GM21381 (cell line): ENCODE results near the gene CX3CL1.
A peak's percentile ranks its signal among the peaks of the same experiment; 100 is the strongest.
"Not testable (repeated sequence)": the region's sequence is repeated elsewhere in the genome, so short reads cannot be mapped to it uniquely, and the experiment has no call there.

ENCODE experiments used
- ATAC-seq: cut with Tn5 transposase; IDR thresholded peaks from one replicate; pipeline ENCODE4 v1.9.1; 2021; ENCODE audit warnings: mild to moderate bottlenecking, moderate library complexity; ENCODE audit not compliant: unreplicated experiment

The CX3CL1 gene

DNA sequence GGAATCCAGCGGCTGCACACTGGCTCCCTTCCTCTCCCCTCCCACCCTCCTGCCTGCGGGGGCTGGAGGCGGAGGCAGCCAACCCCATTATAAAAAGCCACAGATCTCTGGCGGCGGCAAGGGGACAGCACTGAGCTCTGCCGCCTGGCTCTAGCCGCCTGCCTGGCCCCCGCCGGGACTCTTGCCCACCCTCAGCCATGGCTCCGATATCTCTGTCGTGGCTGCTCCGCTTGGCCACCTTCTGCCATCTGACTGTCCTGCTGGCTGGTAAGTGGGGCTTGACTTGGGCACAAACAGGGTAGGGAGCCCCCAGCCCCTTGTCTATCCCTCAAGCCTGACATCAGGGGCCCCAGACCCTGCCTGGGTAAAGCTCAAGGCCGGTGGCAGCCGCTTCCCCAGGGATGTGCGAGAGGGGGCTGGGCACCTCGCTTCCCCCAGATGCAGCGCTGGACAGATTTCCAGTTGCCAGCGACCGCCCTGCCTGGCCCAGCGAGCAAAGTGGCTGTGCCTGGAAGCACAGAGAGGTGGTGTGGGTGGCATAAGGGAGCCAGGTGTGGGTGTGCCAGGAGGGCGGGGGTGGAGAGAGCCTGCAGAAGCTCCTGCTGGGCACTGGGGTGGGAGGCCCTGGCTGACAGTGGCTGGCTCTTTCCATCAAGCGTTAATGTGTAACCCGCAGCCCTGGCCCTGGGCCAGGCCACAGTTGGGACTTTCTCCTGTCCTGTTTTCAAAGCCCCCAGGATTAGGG lies at the start of gene CX3CL1:
CX3CL1 (plus strand) TSS at position 119 of the 745 bp plus-strand sequence; CDS start at position 198, 79 bp downstream.
- ATAC-seq = no peak

DNA sequence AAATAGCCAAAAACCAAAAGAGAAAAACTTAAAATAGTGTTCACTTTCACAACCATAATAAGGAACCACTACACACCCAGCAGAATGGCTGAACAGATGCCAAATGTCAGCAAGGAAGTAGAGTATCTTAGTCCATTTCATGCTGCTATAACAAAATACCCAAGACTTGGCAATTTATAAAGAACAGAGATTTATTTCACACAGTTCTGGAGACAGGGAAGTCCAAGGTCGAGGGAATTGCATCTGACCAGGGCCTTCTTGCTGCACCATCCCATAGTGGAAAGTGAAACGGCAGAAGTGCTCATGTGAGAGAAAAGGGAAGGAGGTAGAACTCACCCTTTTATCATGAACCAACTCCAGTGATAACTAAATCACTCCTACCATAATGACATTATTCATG lies 47.5 kb upstream of the CX3CL1 start:
- ATAC-seq = no peak

DNA sequence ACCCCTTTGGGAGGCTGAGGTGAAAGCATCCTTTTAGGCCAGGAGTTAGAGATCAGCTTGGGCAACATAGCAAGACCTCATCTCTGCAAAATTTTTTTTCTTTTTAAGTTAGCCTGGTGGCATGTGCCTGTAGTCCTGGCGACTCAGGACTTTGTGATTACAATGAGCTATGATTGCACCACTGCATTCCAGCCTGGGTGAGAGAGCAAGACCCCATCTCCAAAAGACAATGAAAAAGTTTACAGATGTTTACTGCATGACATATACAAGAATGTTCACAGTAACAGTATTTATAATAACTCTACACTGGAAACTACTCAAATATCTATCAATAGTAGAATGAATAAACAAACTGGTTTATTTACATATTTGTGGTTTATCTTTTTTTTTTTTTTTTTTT lies 46.8 kb upstream of the CX3CL1 start:
- no peak for ATAC-seq

DNA sequence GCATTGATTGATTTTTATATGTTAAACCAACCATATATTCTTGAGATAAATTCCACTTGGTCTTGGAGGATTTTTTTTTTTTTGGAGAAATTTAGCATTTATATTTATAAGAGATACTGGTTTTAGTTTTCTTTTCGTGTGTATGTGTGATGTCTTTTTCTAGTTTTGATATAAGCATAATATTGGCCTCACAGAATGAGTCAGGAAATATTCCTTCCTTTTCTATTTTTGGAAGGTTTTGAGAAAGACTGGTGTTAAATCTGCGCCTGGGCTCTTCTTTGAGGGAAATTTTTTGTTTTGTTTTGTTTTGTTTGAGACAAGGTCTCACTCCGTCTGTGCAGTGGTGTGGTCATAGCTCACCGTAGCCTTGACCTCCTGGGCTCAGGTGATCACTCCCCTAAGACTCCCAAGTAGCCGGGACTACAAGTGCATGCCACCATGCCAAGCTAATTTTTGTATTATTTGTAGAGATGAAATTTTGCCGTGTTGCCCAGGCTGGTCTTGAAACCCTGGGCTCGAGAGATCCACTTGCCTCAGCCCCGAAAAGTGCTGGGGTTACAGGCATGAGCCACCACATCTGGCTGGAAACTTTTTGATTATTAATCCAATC lies 42.5 kb upstream of the CX3CL1 start:
- no peak for ATAC-seq

DNA sequence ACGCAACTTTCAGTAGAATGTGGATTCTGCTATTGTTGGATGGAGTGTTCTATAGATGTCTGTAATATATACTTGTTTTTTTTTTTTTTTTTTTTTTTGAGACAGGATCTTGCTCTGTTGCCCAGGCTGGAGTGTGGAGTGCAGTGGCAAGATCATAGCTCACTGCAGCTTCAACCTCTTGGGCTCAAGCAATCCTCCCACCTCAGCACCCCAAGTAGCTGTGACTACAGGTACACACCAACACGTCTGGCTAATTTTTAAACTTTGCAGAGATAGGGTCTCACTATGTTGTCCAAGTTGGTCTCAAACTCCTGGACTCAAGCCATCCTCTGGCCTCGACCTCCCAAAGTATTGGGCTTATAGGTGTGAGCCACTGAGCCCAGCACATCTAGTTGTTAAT lies 40.9 kb upstream of the CX3CL1 start:
- ATAC-seq = no peak

DNA sequence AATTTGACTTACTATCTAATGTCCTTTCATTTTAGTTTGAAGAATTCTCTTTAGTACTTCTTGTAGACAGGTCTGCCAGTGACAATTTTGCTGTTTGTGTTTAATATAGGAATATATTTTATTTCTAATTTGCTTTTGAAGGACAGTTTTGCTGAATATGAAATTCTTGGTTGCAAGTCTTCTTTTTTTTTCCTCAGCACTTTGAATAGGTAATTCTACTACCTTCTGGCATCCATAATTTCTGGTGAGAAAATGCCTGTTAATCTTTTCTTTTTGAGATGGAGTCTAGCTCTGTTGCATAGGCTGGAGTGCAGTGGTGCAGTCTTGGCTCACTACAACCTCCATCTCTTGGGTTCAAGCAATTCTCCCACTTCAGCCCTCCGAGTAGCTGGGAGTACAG lies 38.9 kb upstream of the CX3CL1 start:
- ATAC-seq = no peak

DNA sequence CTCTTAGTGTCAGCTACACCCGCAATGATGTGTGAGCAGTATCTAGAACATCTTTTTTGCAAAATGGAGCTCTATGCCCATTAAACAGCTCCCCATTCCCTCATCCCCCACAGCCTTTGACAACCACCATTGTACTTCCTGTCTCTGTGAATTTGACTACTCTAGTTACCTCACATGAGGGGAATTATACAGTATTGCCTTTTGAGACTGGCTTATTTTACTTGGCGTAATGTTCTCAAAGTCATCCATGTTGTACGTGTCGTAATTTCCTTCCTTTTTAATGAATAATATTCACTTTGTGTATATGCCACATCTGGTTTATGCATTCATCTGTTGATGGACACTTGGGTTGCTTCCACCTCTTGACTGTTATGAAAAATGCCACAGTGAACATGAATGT lies 36.9 kb upstream of the CX3CL1 start:
- no peak for ATAC-seq

DNA sequence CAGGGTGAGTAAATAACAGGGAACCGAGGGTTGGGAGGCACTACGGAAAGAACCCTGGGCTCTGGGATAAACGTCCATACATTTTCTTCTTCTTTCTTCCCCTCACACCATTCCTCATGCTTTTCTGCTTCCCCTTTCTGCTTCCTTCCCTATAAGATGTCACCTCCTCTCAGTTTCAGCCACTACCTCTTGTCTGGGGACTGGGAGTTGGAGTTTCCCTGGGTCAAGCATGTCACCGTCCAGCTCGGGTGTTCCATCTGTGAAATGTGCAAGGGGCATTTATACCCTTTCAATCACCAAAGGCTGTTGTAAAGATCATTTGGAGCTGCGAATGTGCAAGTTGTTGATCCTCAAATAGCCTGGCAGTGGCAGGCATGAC lies 31.2 kb upstream of the CX3CL1 start:
- no peak for ATAC-seq

DNA sequence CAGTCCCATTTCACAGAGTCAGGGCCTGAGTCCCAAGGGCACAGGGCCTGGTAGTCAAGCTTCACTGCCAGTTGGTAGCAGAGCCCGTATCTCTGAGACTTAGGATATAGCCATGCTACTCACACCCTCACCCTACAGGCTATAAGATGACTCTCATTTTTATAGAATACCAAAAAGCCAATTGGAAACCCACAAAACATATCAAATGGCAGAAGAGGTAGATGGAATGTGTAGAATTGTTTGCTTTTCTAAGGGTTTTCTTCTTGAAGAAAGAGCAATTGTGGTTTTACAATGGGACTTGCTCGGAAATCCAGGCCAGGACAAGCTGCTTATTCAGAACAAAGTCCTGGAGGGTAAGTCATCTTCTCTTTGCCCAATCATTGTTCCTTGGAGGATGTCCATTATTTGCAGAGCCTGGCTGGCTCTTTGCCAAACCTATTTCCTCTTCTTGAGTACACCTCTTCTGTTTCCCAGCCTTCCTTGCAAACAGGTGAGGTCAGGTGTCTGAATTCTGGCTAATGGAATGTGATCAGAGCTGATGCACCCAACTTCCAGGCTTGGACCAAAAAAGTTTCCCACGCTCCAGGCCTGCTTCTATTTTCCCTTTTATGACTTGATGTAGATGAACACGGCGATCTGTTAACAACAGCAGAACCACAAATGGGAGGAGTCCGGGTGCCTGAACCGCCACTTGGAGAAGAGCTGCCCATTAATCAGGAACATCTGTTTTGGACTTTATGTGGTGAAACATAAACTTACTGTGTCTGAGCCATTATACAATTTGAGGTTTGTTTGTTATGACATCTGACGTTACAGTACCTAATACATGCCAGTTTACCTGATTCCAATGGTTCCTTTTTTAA lies 30.6 kb upstream of the CX3CL1 start:
- no peak for ATAC-seq

DNA sequence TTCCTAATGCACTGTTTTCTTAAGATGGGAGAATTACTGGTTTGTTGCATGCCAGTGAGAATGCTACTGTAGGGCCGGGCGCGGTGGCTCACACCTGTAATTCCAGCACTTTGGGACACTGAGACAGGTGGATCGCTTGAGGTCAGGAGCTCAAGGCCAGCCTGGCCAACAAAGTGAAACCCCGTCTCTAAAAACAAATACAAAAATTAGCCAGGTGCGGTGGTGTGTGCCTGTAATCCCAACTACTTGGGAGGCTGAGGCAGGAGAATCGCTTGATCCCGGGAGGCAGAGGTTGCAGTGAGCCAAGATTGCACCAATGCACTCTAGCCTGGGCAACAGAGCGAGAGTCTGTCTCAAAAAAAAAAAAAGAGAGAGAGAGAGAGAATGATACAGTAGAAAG lies 29.7 kb upstream of the CX3CL1 start:
- ATAC-seq = not testable (repeated sequence)

DNA sequence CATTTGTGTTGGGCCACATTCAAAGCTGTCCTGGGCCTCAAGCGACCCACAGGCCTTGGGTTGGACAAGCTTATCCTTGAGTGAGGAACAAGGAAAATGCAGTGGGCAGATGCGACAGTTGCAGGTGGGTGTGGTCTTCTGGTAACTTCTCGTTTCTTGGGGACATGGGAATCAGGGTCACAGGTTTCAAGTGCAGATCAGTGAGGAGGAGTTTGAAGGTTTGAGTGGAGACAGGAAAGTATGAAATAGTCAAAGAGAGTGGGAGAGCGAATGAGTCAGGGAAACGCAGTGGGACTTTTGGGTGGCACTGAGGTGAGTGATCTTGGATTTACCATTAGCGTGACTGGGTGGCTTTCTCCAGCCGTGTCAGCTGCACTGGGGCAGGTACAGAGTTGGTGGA lies 29.1 kb upstream of the CX3CL1 start:
- ATAC-seq = no peak

DNA sequence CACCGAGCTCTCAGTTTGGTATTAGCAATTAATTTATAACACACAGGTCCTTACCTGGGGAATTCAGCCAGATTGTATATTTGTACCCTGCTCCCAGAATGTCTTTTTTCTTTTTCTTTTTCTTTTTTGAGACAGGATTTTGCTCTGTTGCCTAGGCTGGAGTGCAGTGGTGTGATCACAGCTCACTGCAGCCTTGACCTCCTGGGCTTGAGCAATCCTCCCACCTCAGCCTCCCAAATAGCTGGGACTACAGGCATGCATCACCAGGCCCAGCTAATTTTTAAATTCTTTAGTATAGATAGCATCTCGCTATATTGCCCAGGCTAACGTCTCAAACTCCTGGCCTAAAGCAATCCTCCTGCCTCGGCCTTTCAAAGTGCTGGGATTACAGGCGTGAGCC lies 28.2 kb upstream of the CX3CL1 start:
- not testable (repeated sequence) for ATAC-seq

DNA sequence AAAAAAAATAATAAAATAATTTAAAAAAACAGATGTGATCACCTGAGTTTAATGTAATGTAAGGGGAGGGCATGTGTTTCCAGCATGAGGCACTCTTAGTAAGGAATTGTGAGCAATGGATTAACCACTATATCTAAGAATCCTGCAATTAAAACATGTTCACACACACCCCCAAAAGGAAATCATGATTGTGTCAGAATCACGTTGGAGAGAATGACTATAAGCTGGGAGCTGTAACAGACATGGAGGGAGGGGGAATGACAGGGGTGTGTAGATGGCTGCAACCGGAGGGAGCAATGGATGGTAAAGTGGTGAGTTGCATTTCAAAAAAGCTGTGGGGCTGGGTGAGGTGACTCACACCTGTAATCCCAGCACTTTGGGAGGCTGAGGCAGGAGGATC lies 27.3 kb upstream of the CX3CL1 start:
- ATAC-seq = no peak

DNA sequence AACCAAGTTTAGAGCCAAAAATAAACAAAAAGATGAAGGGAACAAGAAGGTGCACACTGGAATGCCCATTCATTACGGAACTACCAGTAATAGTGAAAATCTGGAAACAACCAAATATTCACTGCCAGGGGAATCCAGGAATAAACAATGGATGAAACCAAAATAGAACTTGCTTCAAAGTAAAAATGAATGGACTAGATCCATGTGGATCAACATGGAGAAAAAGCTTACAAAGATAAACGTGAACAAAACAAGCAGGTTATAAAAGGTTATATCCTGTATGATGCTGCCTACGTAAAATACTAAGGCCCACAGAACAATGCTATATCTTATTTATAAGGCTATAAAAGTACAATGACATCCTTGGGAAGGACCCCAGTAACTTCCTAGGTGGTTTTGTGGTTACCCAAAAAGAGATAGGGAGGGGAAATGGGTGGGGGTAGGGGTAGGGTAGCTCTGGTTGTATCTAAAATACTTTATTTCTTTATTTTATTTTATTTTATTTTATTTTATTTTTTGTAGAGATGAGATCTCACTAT lies 26.6 kb upstream of the CX3CL1 start:
- no peak for ATAC-seq

DNA sequence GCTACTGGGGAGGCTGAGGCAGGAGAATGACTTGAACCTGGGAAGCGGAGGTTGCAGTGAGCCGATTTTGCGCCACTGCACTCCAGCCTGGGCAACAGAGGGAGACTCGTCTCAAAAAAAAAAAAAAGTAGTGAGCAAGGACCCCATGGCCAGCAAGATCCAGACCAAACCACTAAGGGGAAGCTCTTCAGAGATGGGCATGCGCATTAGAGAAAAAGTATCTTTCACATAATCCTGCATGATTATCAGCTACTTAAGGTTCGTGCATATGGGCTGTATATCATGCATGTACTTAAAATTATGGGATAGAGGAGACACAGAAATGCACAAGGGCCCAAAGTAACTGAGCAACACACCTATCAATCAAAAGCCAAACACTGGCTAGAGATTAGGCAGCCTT lies 24.4 kb upstream of the CX3CL1 start:
- ATAC-seq = no peak

DNA sequence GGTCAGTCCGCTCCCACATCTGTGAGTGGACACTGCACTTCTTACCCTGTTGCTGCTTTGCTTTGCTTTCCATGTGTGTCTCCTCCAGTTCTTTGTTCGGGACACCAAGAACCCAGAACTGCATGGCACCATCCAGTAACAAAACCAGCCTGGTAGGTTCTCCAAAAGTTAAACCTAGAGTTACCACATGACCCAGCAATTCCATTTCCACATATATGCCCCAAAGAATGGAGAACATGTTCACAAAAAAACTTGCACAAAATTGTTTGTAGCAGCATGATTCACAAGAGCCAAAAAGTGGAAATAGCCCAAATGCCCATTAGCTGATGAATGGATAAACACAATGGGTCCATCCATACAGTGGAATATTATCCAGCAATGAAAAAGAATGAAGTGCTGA lies 24.0 kb upstream of the CX3CL1 start:
- ATAC-seq = no peak

DNA sequence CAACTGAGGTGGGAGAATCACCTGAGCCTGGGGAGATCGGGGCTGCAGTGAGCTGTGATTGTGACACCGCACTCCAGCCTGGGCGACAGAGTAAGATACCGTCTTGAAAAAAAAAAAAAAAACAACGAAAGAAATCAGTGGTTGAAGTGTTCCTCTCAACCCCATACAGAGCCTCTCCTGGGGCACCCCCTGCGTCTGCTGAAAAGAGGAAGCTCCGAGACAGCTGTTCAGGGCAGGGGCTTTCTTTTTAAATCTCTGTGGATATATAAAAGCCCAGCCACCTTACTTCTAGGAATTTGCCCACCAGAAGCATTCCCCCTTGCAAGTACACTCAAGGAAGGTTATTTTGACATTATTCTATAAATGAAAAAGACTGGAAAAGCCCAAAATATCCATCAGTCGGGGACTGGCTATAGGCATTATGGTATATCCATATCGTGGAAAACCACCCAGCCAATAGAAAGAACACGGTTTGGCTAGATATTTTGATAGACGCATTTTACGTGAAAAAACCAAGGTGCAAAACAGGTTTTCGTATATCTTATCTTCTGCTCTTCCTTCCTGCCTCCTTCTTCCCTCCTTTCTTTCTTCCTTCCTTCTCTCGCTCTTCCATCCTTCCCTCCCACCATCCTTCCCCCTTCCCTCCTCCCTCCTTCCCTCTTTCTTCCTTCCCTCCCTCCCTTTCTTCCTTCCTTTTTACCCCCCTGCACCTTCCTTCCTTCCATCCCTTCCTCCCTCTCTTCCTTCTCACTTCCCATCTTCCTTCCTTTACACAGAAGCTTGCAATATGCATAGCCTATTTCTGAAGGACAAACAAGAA lies 22.9 kb upstream of the CX3CL1 start:
- peak; percentile 79 for ATAC-seq

DNA sequence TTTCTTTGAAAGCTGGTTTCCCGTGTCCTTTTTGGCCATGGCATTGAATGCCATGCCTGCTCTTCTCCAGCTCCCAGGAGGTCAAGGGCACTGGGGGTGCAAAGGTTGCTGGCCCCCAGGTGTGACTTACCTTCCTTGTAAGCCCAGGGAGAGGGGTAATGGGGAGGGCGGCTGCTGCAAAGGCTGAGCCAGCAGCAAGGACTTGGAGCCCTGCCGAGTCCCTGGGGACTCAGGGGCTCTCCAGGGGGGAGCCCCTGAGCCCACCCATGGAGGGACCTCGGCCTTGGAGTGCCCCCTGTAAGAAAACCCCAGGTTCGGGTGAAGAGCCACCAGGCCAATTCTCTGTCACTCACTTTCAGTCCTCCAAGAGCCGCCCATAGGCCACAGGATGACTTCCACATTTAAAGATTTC lies 19.6 kb upstream of the CX3CL1 start:
- no peak for ATAC-seq

DNA sequence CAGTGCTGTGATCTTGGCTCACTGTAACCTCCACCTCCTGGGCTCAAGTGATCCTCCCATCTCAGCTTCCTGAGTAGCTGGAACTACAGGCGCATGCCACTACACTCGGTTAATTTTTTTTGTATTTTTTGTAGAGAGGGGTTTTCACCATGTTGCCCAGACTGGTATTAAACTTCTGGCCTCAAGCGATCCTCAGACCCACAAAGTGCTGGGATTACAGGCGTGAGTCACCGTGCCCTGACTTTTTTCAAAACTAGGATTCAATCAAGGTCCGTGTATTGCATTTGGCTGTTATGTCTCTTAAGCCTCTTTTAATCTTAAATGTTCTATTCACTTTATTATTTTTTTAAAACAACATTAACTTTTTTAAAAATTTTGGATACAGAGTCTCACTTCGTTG lies 18.0 kb upstream of the CX3CL1 start:
- no peak for ATAC-seq

DNA sequence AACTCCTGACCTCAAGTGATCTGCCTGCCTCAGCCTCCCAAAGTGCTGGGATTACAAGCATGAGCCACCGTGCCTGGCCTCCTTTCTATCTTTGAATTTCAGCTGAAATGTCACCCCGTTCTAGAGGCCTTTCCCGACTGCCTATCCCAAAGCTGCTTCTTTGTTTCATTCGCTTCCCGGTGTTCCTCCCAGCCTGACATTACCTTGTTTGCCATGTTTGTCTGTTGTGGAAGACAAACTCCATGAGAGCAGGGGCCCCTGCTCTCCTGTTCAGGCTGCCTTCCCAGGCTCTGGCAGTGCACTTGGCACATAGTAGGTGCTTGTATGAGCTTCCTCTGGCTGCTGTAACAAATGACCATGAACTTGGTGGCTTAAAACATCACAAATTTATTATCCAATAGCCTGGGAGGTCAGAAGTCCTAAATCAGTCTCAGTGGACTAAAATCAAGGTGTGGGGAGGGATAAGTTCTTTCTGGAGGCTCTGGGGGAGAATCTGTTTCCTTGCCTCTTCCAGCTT lies 16.3 kb upstream of the CX3CL1 start:
- no peak for ATAC-seq

DNA sequence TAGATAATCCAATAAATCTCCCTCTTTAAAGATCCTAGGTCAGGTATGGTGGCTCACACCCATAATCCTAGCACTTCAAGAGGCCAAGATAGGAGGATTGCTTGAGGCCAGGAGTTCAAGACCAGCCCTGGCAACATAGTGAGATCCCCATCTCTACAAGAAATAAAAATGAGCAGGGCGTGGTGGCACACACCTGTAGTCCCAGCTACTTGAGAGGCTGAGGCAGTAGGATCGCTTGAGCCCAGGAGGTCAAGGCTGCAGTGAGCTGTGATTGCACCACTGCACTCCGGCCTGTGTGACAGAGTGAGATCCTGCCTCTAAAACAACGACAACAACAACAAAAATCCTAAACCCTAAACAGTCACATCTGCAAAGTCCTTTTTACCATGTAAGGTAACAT lies 15.7 kb upstream of the CX3CL1 start:
- no peak for ATAC-seq
